ENCODE measurements around the gene MED9.

DNA sequence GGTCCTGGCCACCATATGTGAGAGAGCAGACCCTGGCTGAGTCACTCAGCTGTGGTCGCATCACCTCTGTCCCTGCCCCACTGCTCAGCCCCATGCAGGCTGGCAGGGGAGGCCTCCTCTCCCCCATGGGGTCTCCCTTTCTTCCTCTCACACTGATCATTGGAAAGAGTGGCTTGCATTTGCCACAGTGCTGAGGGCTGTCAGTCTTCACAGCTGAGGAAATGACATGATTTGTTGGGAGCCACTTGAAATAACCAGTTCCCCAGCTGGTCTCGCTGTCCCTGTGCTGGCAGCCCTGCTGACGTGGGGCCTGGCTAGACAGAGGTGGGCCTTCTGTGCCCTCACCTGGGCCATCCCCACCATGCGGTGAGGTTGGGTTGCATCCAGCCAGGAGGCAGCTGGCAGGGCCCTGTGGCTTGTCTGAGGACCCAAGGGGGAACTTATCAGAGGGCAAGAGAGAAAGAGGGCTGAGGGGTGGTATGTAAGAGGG lies 30.1 kb upstream of the MED9 start:
- TF ChIP-seq CTCF (conservative IDR thresholded peaks at IDR 0.05; ENCODE audit: low read depth, low read length): no peak
- TF ChIP-seq CHD1 (IDR thresholded peaks at IDR 0.05; ENCODE audit: low read depth, low read length): no peak
- TF ChIP-seq POLR2A (IDR thresholded peaks at IDR 0.05; ENCODE audit: low read depth, low read length): no peak
- TF ChIP-seq FOS (IDR thresholded peaks at IDR 0.05; ENCODE audit: low read depth, low read length): no peak
- no peak for TF ChIP-seq MXI1 (IDR thresholded peaks at IDR 0.05; ENCODE audit: borderline replicate concordance, low read depth, low read length)
- no peak for TF ChIP-seq RAD21 (IDR thresholded peaks at IDR 0.05; ENCODE audit: low read length)
- no peak for TF ChIP-seq SMC3 (IDR thresholded peaks at IDR 0.05; ENCODE audit: low read depth, low read length)
- TF ChIP-seq RCOR1 (IDR thresholded peaks at IDR 0.05; ENCODE audit: insufficient replicate concordance, low read length): no peak
